IMR-90 (cell line): ENCODE measurements around the gene COL18A1. TPM values are rescaled to one million over a fixed set of nuclear protein-coding genes. Genes with fewer than 3 reads are reported as not detected.
A peak's percentile ranks its signal among the peaks of the same experiment; 100 is the strongest.
"Not testable (repeated sequence)": the region's sequence is repeated elsewhere in the genome, so short reads cannot be mapped to it uniquely, and the experiment has no call there.

Experiments used
- ATAC-seq: fragments of 200-7000 bp; cut with Tn5 transposase; 2 replicates; pipeline ENCODE4 v1.9.1; 2020; ENCODE audit warnings: low read depth, mild to moderate bottlenecking, moderate library complexity
- BruUV-seq: library from RNA; stranded (reverse); fragments of 400-500 nt; replicated peaks from 2 replicates; lab custom pipeline; 2021; lab: Mats Ljungman, UMichigan
- CTCF ChIA-PET: fragments of 300-600 bp; formaldehyde crosslinking; extraction: SDS; loops from one replicate; lab custom pipeline; 2021; ENCODE audit warnings: antibody characterized with exemption; lab: Yijun Ruan, JAX
- POLR2A ChIA-PET: fragments of 300-600 bp; sonication (Branson Sonifier 250); formaldehyde crosslinking; loops from one replicate; lab custom pipeline; 2022; ENCODE audit warnings: antibody characterized with exemption; ENCODE audit not compliant: unreplicated experiment; lab: Charles Lee
- DNase-seq: peaks from one replicate; pipeline ENCODE4 v3.0.0; 2013
- H2AFZ ChIP-seq: replicated peaks from 2 replicates; pipeline ENCODE3; 2013; ENCODE audit warnings: low read length, mild to moderate bottlenecking; ENCODE audit not compliant: poor library complexity
- H2AK5ac ChIP-seq: 2 replicates; pipeline ENCODE4 v1.6.1; 2013; ENCODE audit warnings: low read depth, low read length, inconsistent platforms
- H2AK9ac ChIP-seq: replicated peaks from 2 replicates; pipeline ENCODE3; 2013; ENCODE audit warnings: mild to moderate bottlenecking, low read depth, low read length, moderate library complexity; ENCODE audit not compliant: poor library complexity
- H2BK120ac ChIP-seq: 2 replicates; pipeline ENCODE4 v1.6.1; 2013; ENCODE audit warnings: low read depth, low read length, inconsistent platforms
- H2BK15ac ChIP-seq: 3 replicates; pipeline ENCODE4 v1.6.1; 2013; ENCODE audit warnings: low read depth, low read length, inconsistent platforms
- H2BK20ac ChIP-seq: 2 replicates; pipeline ENCODE4 v1.6.1; 2013; ENCODE audit warnings: low read depth, mild to moderate bottlenecking, inconsistent platforms, low read length, moderate library complexity
- H2BK5ac ChIP-seq: 2 replicates; pipeline ENCODE4 v1.6.1; 2013; ENCODE audit warnings: mild to moderate bottlenecking, low read depth, low read length, inconsistent platforms; ENCODE audit not compliant: poor library complexity, severe bottlenecking
- H3K14ac ChIP-seq: replicated peaks from 2 replicates; pipeline ENCODE4 v1.6.1; 2013; ENCODE audit warnings: low read depth, low read length, inconsistent platforms
- H3K18ac ChIP-seq: 2 replicates; pipeline ENCODE4 v1.6.1; 2013; ENCODE audit warnings: low read depth, low read length, control low read depth
- H3K23ac ChIP-seq: 2 replicates; pipeline ENCODE4 v1.6.1; 2013; ENCODE audit warnings: low read depth, low read length, inconsistent platforms
- H3K27ac ChIP-seq: 2 replicates; pipeline ENCODE4 v1.5.1; 2013; ENCODE audit warnings: mild to moderate bottlenecking, control low read depth, low read length; ENCODE audit not compliant: insufficient read depth
- H3K27me3 ChIP-seq: 2 replicates; pipeline ENCODE4 v1.6.1; 2013; ENCODE audit warnings: low read length; ENCODE audit not compliant: control insufficient read depth, insufficient read depth
- H3K36me3 ChIP-seq: 2 replicates; pipeline ENCODE4 v1.6.1; 2013; ENCODE audit warnings: low read length, mixed read lengths; ENCODE audit not compliant: control insufficient read depth, insufficient read depth
- H3K4ac ChIP-seq: 2 replicates; pipeline ENCODE4 v1.6.1; 2013; ENCODE audit warnings: low read depth, low read length, inconsistent platforms
- H3K4me1 ChIP-seq: 2 replicates; pipeline ENCODE4 v1.6.1; 2013; ENCODE audit warnings: low read length, mixed read lengths; ENCODE audit not compliant: control insufficient read depth, insufficient read depth
- H3K4me2 ChIP-seq: 2 replicates; pipeline ENCODE4 v1.6.1; 2013; ENCODE audit warnings: low read depth, mild to moderate bottlenecking, control low read depth, low read length, moderate library complexity
- H3K4me3 ChIP-seq: 2 replicates; pipeline ENCODE4 v1.5.1; 2013; ENCODE audit warnings: low read depth, mild to moderate bottlenecking, control low read depth, low read length, moderate library complexity; ENCODE audit not compliant: insufficient read depth
- H3K56ac ChIP-seq: 2 replicates; pipeline ENCODE4 v1.6.1; 2013; ENCODE audit warnings: low read length, inconsistent platforms; ENCODE audit not compliant: insufficient read depth; ENCODE audit errors: extremely low read depth
- H3K79me1 ChIP-seq, 2 experiments: 2 replicates each; pipeline ENCODE4 v1.6.1; 2013; ENCODE audit warnings: low read length in 2 of 2, inconsistent platforms in 1 of 2, low read depth in 1 of 2
- H3K9ac ChIP-seq: 2 replicates; pipeline ENCODE4 v1.6.1; 2013; ENCODE audit warnings: low read depth, low read length, control low read depth
- H3K9me1 ChIP-seq: 2 replicates; pipeline ENCODE4 v1.6.1; 2013; ENCODE audit warnings: low read length, inconsistent platforms; ENCODE audit not compliant: insufficient read depth
- H3K9me3 ChIP-seq: 2 replicates; pipeline ENCODE4 v1.6.1; 2013; ENCODE audit warnings: low read length; ENCODE audit not compliant: control insufficient read depth, insufficient read depth
- H4K20me1 ChIP-seq: 2 replicates; pipeline ENCODE4 v1.6.1; 2013; ENCODE audit warnings: low read length, inconsistent platforms; ENCODE audit not compliant: insufficient read depth
- H4K5ac ChIP-seq: 2 replicates; pipeline ENCODE4 v1.6.1; 2013; ENCODE audit warnings: mild to moderate bottlenecking, low read depth, low read length, control low read depth
- H4K8ac ChIP-seq, 2 experiments: 2 replicates each; pipeline ENCODE4 v1.6.1; 2013; ENCODE audit warnings: low read depth in 2 of 2, low read length in 2 of 2, control low read depth in 1 of 2, inconsistent platforms in 1 of 2
- H4K91ac ChIP-seq: 2 replicates; pipeline ENCODE4 v1.6.1; 2013; ENCODE audit warnings: low read depth, low read length, inconsistent platforms; ENCODE audit not compliant: insufficient read depth
- CEBPB ChIP-seq: IDR thresholded peaks from 2 replicates; pipeline ENCODE4 v1.6.1; 2012; ENCODE audit warnings: low read depth, low read length, improper control_type of control experiment
- RCOR1 ChIP-seq: IDR thresholded peaks from 2 replicates; pipeline ENCODE4 v1.6.1; 2012; ENCODE audit warnings: mild to moderate bottlenecking, low read length, improper control_type of control experiment; ENCODE audit not compliant: insufficient replicate concordance
- RFX5 ChIP-seq: IDR thresholded peaks from 2 replicates; pipeline ENCODE4 v1.8.0; 2012; ENCODE audit warnings: low read depth, mild to moderate bottlenecking, low read length, moderate library complexity
- WGBS, 2 experiments: methylation state at CpG; one replicate each; pipeline versions ENCODE4 v1.1.5 to v1.1.7; 2013; ENCODE audit warnings: missing lambda C conversion rate in 2 of 2; ENCODE audit not compliant: insufficient read length in 1 of 2; ENCODE audit errors: extremely low coverage in 2 of 2; 5-methylcytosine and 5-hydroxymethylcytosine counted together
- dilution Hi-C: fragments of 300-500 bp; cut with HindIII; formaldehyde crosslinking; loops from one replicate; pipeline ENCODE4 v1.14.3; 2018; ENCODE audit warnings: low sequenced_read_pairs; ENCODE audit not compliant: unreplicated experiment
- in situ Hi-C: fragments of 300-500 bp; cut with MboI; formaldehyde crosslinking; loops from 3 replicates; pipeline ENCODE4 v1.14.3; 2019; ENCODE audit warnings: low sequenced_read_pairs, inconsistent platforms, mixed read lengths
- intact Hi-C: fragments of 100-400 bp; cut with micrococcal nuclease; formaldehyde crosslinking; loops from 2 replicates; pipeline ENCODE4 v1.10.0; 2022
- polyA plus RNA-seq, 3 experiments: library from polyadenylated mRNA; depleted of rRNA; stranded (reverse); fragments of >200 nt; gene quantifications; 2 replicates each; pipeline ENCODE4 v1.2.3, GENCODE V29; 2012; ENCODE audit warnings: low replicate concordance in 1 of 3
- total RNA-seq: library from RNA; depleted of rRNA; stranded (reverse); fragments of >200 nt; gene quantifications from 2 replicates; pipeline ENCODE4 v1.2.3, GENCODE V29; 2012

COL18A1 gene
- total and polyA plus RNA-seq, 2 of the 4 experiments (the other 2 are of a cell fraction): 4.3 to 46.7 TPM

DNA sequence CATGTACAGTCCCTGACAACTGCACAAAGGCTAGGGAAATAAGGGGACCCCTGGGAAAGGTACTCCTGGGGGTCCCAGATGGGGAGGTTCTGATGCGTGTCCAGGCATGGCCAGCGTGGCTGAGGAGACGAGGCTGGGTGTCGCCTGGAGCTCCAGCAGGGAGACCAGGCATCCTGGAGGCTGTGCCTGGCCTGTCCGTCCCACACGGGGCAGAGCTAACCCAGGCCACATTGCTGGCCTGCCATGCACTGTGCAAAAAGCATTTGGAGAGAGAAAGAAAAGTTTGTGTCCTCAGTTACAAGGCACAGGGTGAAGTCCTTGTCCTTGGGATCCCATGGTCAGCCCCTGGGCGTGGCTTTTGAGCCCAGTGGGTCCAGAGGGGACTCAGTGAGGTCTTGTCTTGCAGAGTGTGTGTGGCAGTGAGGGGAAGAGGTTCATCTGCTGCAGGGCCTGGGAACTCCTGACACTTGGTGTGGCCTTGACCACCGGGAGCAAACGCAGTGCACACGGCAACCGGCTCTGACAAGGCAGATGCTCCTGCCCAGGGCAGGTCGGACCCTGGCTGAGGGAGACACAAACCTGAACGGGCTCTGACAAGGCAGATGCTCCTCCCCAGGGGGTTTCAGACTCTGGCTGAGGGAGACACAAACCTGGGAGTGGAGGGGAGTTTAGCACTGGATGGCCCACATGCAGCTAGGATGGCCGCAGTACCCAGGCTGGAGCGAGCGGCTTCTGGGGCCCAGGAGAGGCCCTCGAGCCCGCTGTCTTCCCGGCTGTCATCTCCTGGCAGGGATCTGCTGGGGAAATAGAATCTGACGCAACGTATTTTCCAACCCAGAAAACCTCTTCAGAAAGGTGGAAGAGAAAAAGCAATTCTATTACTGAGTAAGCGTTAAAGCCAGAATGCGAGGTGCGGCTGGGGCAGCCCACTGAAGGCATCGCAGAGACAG lies 37.3 kb upstream of the COL18A1 start:
- peak overlapping the region; percentile 89 for H3K23ac ChIP-seq
- H3K14ac ChIP-seq: peak overlapping the region; percentile 92
- peak; percentile 10 for ATAC-seq
- no peaks in the 10 kb centered on the region for H3K27me3 ChIP-seq
- no peaks in the 10 kb centered on the region for H3K36me3 ChIP-seq
- no TSS peak for BruUV-seq
- H3K9me1 ChIP-seq: peaks cover 26% of the 10 kb centered on the region
- dilution Hi-C loops (no loop called here), in situ Hi-C loops (no loop called here), intact Hi-C loops (no loop called here)
- WGBS, 2 experiments: 94% methylated on average over 9 of the region's 25 CpGs; no CpG with 5 or more reads in 1 of the 2 experiments
- peaks cover 34% of the 10 kb centered on the region for H3K4me1 ChIP-seq
- H3K4me3 ChIP-seq: no peak overlapping the region
- H4K91ac ChIP-seq: peak overlapping the region; percentile 97
- TF ChIP-seq RCOR1: no peak
- TF ChIP-seq RFX5: no peak
- TF ChIP-seq CEBPB: no peak
- peaks cover 0 to 25% of the 10 kb centered on the region in 2 experiments; a peak in 2 of 4 replicates for H3K79me1 ChIP-seq
- H2AK5ac ChIP-seq: peak overlapping the region; percentile 98
- peaks cover 2% of the 10 kb centered on the region; the same call in 1 of the 2 replicates for H3K9me3 ChIP-seq
- H2AK9ac ChIP-seq: peak overlapping the region; percentile 90
- H4K5ac ChIP-seq: peak overlapping the region; percentile 86
- peak overlapping the region; percentile 71 for H3K18ac ChIP-seq
- H2BK5ac ChIP-seq: peak overlapping the region; percentile 81
- no peak for DNase-seq
- CTCF ChIA-PET: no interaction called here
- peak overlapping the region; percentile 76; the same call in 2 of the 3 replicates for H2BK15ac ChIP-seq
- H3K9ac ChIP-seq: peak overlapping the region; percentile 42
- H2BK20ac ChIP-seq: peak overlapping the region; percentile 91
- H2AFZ ChIP-seq: peak overlapping the region; percentile 84
- peak overlapping the region; percentile 82 for H3K27ac ChIP-seq
- peak overlapping the region; percentile 85 to 87 for H4K8ac ChIP-seq
- peak overlapping the region; percentile 61 for H3K56ac ChIP-seq
- POLR2A ChIA-PET: no interaction called here
- peak overlapping the region; percentile 95 for H3K4ac ChIP-seq
- H4K20me1 ChIP-seq: no peaks in the 10 kb centered on the region
- no peak overlapping the region for H3K4me2 ChIP-seq
- H2BK120ac ChIP-seq: peak overlapping the region; percentile 99

GRCh38 chr21:45369018-45369417 lies 35.9 kb upstream of the COL18A1 start:
- dilution Hi-C loops, H3K4ac ChIP-seq, H3K9ac ChIP-seq, in situ Hi-C loops, H4K8ac ChIP-seq, H2AFZ ChIP-seq, H2AK9ac ChIP-seq, H4K5ac ChIP-seq, H3K14ac ChIP-seq, intact Hi-C loops, H3K18ac ChIP-seq, H3K27me3 ChIP-seq, POLR2A ChIA-PET, H2BK120ac ChIP-seq, DNase-seq, H2BK15ac ChIP-seq, ATAC-seq, H3K4me3 ChIP-seq, BruUV-seq, H4K20me1 ChIP-seq, H3K23ac ChIP-seq, CTCF ChIA-PET, H3K4me2 ChIP-seq, H3K27ac ChIP-seq, H3K56ac ChIP-seq, H2BK20ac ChIP-seq, H3K9me3 ChIP-seq, H3K36me3 ChIP-seq, H4K91ac ChIP-seq, H2BK5ac ChIP-seq: not testable (repeated sequence)
- peaks cover 32% of the 10 kb centered on the region for H3K4me1 ChIP-seq
- WGBS, 2 experiments: 98% methylated on average over 13 of the region's 23 CpGs; no CpG with 5 or more reads in 1 of the 2 experiments
- peak overlapping the region; percentile 38; the same call in 1 of the 2 replicates for H2AK5ac ChIP-seq
- H3K9me1 ChIP-seq: peaks cover 17% of the 10 kb centered on the region
- H3K79me1 ChIP-seq: peaks cover 0 to 22% of the 10 kb centered on the region in 2 experiments; a peak in 2 of 4 replicates
